ENCODE measurements around the gene CIRBP. TPM values are rescaled to one million over a fixed set of nuclear protein-coding genes. Genes with fewer than 3 reads are reported as not detected.

The CIRBP gene
- total RNA-seq, 1 donor from 2014 or later: 192 TPM

- Histone ChIP-seq H3K4me3 (no peak overlapping the region), H3K4me1 (peaks cover 11% of the 10 kb centered on the region), H3K27me3 (no peaks in the 10 kb centered on the region), H3K36me3 (no peaks in the 10 kb centered on the region), H3K9me3 (no peaks in the 10 kb centered on the region), H3K27ac (no peak overlapping the region)
- TF ChIP-seq POLR2A (IDR thresholded peaks at IDR 0.05) (no peak), CTCF (IDR thresholded peaks at IDR 0.05) (no peak), POLR2AphosphoS5 (IDR thresholded peaks at IDR 0.05; ENCODE audit: insufficient read depth in 1 of 2, low read depth in 1 of 2) (no peak)
- no peak for DNase-seq (ENCODE audit: extremely low spot score in 2 of 2)
- intact Hi-C loops (cut with DNase I): no loop called here
These were observed 43.9 kb downstream of the CIRBP start for GRCh38 chr19:1312767-1313694.

GRCh38 chr19:1313695-1314613 is 44.8 kb downstream of the CIRBP start:
- Histone ChIP-seq H3K27me3 (no peaks in the 10 kb centered on the region), H3K4me1 (peaks cover 11% of the 10 kb centered on the region), H3K36me3 (no peaks in the 10 kb centered on the region), H3K4me3 (no peak overlapping the region), H3K9me3 (no peaks in the 10 kb centered on the region), H3K27ac (no peak overlapping the region)
- DNase-seq (ENCODE audit: extremely low spot score in 2 of 2): no peak
- intact Hi-C loops (cut with DNase I): no loop called here
- TF ChIP-seq POLR2A (IDR thresholded peaks at IDR 0.05) (no peak), CTCF (IDR thresholded peaks at IDR 0.05) (no peak), POLR2AphosphoS5 (IDR thresholded peaks at IDR 0.05; ENCODE audit: insufficient read depth in 1 of 2, low read depth in 1 of 2) (no peak)

GRCh38 chr19:1315470-1316166 is 46.5 kb downstream of the CIRBP start:
- no peaks in the 10 kb centered on the region for H3K9me3 ChIP-seq

GRCh38 chr19:1316466-1316865 is 47.3 kb downstream of the CIRBP start:
- H3K4me3 ChIP-seq: no peak overlapping the region
- H3K36me3 ChIP-seq: no peaks in the 10 kb centered on the region
- H3K27ac ChIP-seq: no peak overlapping the region
- intact Hi-C loops (cut with DNase I): no loop called here
- H3K27me3 ChIP-seq: no peaks in the 10 kb centered on the region
- no peak for TF ChIP-seq POLR2A (IDR thresholded peaks at IDR 0.05)
- TF ChIP-seq CTCF (IDR thresholded peaks at IDR 0.05): no peak
- no peak for TF ChIP-seq POLR2AphosphoS5 (IDR thresholded peaks at IDR 0.05; ENCODE audit: insufficient read depth in 1 of 2, low read depth in 1 of 2)
- H3K4me1 ChIP-seq: peaks cover 11% of the 10 kb centered on the region
- H3K9me3 ChIP-seq: no peaks in the 10 kb centered on the region
- no peak for DNase-seq (ENCODE audit: extremely low spot score in 2 of 2)

More at GRCh38 chr19:1315470-1316166, 46.5 kb downstream of the CIRBP start:
- intact Hi-C loops (cut with DNase I): no loop called here
- no peak overlapping the region for H3K27ac ChIP-seq
- H3K4me3 ChIP-seq: peak overlapping the region; percentile 13 to 37
- no peaks in the 10 kb centered on the region for H3K27me3 ChIP-seq
- peaks cover 11% of the 10 kb centered on the region for H3K4me1 ChIP-seq
- no peaks in the 10 kb centered on the region for H3K36me3 ChIP-seq
- no peak for DNase-seq (ENCODE audit: extremely low spot score in 2 of 2)
- TF ChIP-seq CTCF (IDR thresholded peaks at IDR 0.05) (peak; percentile 13 to 54 (median 32)), POLR2AphosphoS5 (IDR thresholded peaks at IDR 0.05; ENCODE audit: insufficient read depth in 1 of 2, low read depth in 1 of 2) (no peak)

Data from vagina (tissue), 2 donors.